NCI-H526 (cell line): Measurements from ENCODE around the gene LENG9.
"Not testable (repeated sequence)": the region's sequence is repeated elsewhere in the genome, so short reads cannot be mapped to it uniquely, and the experiment has no call there.

ENCODE experiments used
- DNase-seq, 2 experiments: peaks; one replicate each; lab custom pipeline; 2025; lab: John Stamatoyannopoulos, UW

Gene LENG9

DNA sequence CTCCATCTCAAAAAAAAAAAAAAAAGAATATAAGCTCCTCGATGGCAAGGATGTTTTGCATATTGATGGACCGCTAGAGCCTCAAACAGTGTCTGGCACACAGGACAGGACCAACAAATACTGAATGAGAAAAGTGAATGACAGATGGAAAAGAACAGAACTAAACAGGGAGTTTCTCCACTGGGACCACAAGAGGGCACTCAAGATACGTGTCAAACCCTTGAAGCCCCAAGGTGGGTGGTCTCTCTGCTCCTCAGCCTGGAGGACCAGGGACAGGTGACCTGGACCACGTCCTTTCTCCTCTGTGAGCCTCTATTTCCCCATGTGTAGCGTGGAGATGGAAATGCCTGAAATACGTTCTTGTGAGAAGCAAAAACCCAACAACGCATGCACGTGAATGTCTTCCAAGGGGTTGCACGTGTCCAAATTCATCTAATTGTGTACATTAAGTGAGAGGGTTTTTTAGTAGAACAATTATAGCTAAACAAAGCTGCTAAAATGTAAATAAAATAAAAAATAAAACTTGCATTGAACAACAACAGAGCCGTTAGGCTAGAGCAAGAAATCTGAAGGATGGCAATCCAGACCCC is 15.2 kb upstream of the LENG9 start:
- DNase-seq = peak; percentile 84 to 94

DNA sequence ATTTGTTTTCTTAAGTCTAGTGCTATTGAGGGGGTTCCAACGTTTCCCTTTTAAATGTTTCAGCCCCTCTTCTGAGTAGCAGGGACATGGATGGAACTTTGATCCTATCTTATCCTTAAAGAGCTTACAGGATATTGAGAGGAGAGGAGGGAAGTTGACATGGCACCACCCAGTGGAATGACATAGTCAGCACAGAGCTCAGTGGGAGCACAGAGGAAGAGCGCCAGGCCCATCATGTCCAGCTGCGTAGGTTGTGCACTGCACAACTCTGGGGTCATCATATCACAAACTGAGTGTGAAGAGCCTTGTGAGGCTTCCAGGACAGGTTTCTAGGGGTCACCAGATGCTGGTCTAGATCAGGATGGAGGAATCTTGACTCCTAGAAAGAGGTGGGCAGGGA is 14.1 kb upstream of the LENG9 start:
- peak in 1 of 2 experiments; percentile 37 for DNase-seq

DNA sequence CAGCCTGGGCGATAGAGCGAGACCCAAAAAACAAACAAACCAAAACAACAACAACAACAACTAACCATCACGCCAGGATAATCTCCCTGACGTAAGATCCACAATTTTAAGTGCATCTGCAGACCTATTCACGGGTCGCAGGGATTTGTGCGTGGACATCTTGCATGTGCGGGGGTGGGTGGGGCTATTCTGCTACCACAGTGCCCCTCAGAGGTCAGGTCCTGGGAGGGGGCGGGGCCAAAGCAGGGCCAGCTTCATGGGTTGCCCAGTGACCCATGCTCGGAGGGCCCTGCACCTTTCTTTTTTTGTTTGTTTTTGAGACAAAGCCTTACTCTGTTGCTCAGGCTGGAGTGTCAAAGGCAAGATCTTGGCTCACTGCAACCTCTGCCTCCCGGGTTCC is 12.1 kb upstream of the LENG9 start:
- no peak for DNase-seq

DNA sequence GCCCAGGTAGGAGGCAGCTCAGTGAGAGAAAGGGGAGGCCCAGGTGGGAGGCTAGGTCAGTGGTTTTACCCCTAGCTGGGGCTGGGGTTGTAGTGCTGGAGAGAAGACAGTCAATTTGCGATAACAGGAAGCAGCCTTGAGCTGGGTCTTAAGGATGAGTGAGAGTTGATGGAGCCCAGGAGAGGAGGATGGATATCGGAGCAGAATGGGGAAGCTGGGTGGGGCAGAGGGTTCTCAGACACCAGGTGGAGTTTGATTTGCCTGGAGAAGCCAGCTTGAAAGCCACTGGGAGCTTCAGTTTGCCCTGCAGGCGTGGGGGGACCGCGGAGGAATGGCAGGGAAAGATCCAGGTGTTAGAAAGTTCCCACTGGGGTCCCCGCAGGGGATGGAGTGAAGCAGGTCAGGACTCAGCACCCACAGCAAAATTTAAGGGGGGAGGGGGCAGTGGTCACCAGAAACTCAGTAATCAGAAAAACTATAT is 10.4 kb upstream of the LENG9 start:
- peak; percentile 44 to 75 for DNase-seq

DNA sequence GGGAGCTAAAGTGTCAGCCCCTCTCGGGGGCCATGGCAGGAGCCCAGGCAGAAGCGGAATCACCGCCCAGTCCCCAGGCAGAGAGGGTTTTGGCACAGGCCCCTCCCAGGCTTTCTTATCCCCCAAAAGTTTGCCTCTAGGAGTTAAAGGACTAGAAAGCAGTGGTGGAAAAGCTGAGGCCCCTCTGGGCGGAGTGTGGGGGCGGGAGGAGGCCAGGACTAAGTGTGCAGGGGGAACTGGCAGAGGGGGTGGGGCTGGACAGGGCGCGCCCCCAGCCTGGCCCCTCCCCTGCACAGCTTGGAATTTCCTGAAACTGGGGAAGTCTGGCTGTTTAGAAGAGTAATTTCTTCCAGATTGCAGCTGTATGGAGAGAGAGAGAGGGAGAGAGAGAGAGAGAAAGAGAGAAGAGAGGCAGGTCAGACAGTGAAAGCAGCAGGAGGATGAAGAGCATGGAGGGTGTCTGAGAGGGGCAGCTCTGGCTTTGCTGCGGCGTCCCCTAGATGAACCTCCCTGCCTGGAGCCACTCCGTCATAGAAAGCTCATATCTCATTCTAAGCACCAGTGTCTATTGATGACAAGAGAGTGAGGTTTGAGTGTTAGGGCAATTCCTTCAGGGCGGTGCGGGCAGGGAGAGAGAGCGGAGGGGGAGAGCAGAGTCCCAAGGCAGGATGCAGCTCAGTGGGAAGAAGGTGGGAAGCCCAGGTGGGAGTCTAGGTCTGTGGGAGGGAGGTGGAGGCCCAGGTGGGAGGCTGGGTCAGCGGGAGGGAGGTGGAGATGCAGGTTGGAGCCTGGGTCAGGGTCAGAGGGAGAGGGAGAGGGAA is 9.7 kb upstream of the LENG9 start, which contains the start of gene CDC42EP5:
TSS of gene CDC42EP5 (minus strand) at position 226 of the 821 bp plus-strand sequence. CDS start 7,749 bp downstream, outside the sequence.
- DNase-seq = peak in 1 of 2 experiments; percentile 53

DNA sequence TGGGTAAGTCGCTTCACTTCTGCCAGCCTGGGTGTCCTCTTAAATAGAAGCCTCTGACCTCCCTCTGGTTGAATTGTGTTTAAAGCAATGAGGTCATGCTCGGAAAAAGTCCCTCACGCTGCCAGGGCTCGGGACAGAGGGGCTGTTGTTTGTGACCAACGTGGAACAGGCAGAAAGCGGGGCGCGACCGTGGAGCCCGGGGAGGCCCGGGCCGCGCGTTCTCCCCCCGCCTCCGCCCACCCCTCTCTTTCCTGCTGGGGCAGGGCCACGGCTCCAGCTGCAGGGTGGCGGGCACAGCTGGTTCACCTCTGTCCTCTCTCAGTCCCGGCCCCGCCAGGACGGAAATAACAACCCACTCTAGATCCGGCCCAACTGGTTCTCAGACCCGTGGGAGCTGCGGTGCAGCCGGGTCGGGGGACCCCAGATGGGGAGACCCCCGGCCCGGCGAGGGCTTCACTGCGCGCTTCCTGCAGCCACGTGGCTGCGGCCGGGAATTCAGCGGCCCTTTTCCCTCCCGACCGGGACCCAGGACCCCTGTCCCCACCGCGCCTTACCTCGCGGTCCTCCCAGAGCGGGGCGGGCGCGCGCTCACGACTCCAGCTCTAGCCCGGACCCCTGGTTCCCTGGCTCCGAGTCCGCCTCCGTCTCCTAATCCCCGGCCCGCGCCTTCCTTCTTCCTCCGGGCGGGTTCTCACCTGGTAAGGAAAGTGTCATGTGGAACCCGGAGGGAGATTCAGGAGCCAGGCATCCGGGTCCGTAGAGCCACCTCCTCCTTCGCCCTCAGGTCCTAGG is 7.6 kb upstream of the LENG9 start:
- peak in 1 of 2 experiments; percentile 74 for DNase-seq

DNA sequence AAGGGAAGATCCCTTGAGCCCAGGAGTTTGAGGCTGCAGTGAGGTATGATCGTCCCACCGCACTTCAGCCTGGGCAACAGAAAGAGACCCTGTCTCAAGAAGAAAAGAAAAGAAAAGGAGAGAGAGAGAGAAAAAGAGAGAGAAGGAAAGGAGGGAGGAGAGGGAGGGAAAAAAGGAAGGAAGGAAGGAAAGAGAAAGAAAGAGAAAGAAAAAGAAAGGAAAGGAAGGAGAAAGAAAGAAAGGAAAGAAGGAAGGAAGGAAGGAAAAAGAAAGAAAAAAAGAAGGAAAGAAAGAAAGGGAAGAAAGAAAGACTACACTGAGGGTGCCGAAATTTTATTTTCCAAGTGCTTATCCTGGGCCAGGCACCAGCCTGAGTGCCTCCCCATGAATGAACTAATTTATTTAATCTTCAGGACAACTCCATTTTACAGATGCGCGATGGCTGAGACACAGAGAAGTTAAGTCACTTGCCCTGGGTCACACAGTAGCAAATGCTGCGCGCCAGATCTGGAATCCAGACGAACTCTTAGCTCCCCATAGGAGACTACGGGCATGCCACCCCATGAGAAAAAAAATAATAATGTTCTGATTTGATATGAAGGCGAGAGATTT is 6.8 kb upstream of the LENG9 start:
- DNase-seq = no peak

DNA sequence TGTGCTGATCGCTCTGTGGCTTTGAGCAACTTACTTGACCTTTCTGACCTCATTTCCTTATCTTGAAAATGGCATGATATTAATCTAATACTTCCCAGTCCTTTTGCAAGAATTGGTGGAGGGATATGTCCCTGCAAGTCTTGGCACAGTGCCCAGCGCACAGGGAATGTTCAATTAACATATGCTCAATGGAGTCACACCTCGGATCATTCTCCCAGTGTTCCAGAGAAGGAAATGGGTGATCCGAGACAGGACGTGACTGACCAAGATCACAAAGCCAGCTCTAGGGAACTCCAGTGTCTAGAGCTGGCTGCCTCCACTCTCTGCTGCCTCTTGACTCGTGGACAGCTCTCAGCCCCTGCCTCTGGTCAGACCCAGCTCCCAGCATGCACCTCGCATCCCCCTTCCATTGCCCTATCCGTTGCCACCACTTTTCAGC is 5.9 kb upstream of the LENG9 start:
- DNase-seq = peak in 1 of 2 experiments; percentile 28

DNA sequence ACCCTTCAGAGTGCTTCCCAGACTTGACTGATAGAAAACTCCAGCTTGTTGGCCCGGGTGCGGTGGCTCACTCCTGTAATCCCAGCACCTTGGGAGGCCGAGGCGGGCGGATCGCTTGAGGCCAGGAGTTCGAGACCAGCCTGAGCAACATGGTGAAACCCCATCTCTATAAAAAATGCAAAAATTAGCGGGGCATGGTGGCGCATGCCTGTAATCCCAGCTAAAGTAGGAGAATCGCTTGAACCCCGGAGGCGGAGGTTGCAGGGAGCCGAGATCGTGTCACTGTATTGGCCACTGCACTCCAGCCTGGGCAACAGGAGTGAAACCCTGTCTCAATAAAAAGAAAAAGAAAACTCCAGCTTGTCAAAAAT is 2.5 kb upstream of the LENG9 start:
- DNase-seq = not testable (repeated sequence)

DNA sequence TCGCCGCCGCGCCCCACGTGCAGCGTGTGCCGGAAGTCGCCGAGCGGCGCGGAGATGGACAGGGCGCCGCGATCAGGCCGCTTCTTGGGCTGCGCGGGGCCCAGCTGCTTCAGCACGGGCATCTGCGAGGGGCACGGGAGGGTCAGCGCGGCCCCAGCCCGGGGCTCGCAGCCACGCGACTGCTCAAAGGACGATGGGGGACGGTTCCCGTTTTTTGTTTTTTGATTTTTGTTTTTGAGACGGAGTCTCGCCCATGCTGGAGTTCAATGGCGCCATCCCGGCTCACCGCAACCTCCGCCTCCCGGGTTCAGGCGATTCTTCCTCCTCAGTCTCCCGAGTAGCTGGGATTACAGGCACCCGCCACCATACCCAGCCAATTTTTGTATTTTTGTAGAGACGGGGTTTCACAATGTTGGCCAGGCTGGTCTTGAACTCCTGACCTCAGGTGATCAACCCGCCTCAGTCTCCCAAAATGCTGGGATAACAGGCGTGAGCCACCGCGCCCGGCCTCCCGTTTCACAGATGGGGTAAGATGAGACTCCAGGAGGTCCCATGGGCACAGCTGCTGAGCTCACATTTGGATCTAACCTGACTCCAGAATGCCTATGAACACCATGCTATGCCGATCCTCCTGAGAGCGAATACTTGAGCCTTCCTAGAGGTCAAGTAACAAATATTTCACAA is 2.0 kb upstream of the LENG9 start:
- peak in 1 of 2 experiments; percentile 69 for DNase-seq

DNA sequence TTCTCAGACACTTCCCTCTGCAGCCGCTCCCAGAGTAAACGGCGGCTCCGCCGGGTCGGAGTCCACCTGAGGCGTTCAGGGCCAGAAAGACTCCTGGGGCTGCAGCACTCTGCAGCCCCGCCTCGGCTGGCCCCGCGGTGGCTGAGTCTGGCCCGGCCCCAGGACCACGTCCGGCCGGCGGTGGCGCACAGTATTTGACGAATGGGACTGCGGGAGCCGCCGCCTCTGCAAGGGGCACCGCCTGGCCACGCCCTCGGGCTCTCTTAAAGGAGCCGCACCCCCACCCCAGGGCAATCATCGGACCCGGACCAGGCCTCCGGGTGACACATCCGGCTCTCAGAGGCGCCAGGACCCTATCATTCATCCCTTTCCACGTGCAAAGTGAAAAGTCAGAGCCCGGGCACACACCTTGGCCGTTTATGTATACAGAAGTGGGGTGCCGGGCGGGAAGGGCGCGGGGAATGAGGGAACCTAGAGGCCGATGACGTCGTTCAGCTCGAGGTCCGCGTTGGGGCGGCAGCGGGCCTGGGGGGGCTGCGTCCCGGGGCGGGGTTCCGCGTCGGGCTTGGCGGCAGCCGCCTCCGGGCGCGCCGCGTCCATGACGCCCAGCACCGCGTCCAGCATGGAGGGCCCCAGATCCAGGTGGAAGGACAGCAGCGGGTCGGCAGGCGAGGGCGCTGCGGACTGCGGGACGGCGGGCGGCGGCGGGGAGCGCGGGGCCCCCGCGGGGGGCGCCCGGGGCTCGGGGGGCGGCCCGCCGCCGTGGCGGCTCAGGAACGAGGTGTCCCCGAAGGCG is 1.2 kb upstream of the LENG9 start:
- DNase-seq = peak; percentile 98 to 99

DNA sequence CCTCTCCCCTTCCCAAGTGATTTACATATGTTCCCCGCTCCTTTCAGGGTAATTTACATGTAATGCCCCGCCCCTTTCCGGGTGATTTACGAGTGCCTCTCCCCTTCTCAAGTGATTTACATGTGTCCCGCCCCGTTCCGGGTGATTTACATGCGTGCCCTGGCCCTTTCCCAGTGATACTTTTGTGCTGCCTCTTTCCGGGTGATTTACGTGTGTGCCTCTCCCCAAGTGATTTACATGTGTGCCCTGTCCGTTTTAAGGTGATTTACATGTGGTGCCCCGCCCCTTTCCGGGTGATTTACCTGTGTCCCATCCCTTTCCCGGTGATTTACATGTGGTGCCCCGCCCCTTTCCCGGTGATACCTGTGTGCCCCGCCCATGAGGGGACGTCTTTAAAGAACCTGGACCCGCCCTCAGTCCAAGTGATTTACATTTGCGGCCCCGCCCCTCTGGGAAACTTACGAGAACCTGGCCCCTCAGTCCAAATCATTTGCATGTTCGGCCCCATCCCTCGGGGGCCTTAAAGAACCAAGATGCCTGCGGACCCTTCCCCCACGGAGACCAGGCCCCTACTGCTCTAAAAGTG is 559 bp upstream of the LENG9 start:
- peak; percentile 100 for DNase-seq

DNA sequence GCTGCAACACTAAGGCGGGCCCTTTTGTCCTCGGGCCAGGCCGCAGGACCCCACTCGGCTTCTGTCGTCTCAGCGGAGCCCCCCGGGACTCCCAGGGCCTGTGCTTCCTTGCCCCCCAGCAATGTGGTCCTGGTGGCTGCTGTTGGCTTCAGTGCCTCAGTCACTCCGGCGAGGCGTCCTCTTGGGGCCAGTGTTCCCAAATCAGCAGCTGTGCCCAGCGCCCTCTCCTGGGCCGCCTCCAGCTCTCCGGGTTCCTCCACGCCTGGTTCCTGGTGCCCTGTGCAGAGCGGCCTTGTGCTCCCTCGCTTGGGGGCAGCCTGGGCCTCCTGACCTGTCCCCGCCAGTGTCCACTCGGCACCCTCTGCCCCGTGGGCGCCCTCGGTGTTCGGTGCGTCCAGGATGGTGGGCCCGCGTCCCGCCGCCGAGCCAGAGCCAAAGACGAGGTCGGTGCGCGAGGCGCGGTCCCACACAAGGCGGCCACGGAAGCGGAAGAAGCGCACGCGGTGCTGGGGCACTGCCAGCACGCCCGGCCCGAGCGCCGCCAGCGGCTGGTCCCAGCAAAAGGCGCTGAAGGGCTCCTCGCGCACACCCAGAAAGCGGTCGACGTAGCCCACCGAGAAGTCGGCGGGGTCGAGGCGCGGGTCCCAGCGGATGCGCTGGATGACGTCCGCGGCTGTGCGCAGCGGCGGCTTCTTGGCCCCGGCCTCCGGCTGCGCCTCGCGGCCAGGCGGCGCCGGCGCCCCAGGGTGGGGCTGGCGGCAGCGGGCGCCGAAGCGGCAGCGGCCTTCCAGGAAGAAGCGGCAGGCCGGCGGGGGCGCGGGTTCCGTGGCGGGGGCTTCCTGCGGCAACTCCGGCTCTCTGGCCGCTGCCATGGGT is 685 bp downstream of the LENG9 start:
- DNase-seq = peak; percentile 70 to 90

DNA sequence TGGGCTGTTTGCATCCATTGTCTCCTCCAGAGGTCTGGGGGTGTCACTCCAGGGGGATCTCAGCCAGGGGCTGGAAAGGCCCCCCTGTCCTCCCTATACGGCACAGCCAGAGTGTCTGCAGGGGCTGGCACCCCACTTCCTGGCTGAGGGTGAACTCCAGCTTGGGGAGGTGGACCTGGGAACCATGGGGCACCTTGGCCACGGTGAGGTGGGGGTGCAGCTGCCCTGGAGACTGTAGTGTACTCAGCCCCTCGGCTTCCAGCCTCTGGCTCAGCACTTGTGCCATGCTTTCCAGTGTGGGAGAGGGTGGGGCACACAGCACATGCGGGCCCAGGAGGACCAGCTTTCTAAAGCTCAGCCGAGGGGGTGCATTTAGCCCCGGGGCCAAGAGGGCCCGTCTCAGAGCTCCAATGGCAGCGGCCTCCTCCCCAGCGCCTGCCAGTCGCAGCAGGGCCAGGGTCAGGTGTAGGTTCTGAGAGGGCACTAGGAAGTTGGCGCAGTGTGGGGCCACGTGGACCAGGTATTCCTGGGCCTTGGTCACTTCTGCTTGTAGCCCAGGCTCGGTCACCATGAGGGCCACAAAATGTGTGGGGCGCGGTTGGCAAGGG is 1.4 kb downstream of the LENG9 start:
- DNase-seq = peak in 1 of 2 experiments; percentile 66

DNA sequence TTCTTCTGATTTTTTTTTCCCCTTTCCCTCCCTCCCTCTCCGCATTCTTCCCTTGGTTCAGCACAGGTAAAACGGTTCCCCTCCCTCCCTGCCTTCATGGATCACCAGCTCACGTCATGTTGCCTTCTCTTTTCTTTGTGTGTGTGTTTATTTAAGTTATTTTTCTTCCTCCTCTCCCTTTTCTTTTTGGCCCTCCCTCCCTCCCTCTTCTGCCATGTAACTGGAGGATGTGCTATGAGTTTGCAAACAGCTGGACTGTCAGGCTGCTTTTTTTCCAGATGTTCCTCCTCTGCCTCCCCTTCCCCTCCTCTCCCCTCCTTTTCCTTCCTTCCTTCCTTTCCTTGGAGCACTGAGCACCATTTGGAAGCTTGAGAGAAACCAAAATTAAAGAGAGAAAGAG is 2.0 kb downstream of the LENG9 start:
- DNase-seq = no peak

DNA sequence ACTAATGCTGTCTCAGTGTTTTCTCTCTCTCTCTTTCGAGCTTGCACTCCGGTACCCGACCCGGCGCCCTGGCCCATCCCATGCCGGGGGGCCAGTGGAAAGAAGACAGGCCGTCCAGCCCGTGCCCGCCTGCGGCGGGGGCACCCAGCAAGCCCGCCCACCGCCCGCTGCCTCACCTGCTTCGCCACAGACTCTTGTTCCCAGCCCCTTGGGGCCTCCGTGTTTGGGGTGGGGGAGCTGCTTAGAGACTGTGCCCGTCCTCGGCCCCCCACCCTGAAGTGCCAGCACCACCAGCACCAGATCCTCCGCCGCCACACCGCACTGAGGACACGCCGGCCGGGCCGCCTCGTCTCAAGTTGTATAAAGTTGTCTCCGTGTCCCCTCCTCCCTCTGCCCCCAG is 2.4 kb downstream of the LENG9 start:
- no peak for DNase-seq

DNA sequence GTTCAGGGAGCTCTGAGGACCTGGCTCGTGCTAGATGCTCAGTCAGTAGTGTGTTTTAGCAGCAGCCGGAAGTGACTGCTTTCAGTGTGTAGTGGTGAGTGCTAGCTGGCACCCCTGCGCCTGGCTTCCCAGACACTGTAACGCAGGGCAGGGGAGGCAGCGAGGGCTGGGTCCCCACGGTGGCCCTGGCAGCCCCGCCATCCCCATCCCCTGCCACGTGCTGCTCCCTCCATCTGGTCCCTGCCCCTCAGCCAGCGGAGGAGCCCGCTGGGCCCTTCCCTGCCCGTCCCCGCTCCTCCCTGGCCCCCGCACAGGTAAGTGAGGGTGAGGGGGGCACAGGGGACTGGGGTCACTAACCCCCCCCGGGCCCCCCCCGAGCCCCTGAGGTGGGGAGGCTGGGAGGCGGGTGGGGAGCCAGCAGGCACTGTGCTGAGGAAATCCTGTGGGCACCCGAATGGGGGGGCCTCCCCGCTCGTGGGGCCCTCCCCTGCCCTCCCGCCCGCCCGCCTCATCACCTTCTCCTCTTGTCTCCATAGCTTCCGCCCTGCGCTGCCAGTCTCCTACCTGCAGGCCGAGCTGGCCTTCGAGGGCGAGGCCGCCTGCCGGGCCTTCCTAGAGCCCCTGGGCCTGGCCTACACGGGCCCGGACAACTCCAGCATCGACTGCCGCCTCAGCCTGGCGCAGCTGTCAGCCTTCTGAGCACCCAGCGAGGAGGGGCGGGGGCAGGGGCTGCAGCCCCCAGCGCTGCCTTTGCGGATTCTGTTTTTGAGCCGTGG is 3.2 kb downstream of the LENG9 start:
- DNase-seq = peak in 1 of 2 experiments; percentile 50
